ENCODE results near the gene SIL1. TPM values are rescaled to one million over a fixed set of nuclear protein-coding genes. Genes with fewer than 3 reads are reported as not detected.

Gene SIL1
- total and polyA plus RNA-seq, 2 of the 8 experiments (the other 6 are each of a cell fraction or from before 2014, with no cell fraction given): 8.3 to 12.8 TPM

- TF ChIP-seq YY1 (IDR thresholded peaks at IDR 0.05; ENCODE audit: low read depth, low read length) (no peak), JUN (IDR thresholded peaks at IDR 0.05; ENCODE audit: low read depth, low read length) (no peak)
These were observed 174.9 kb downstream of the SIL1 start (continued) for GRCh38 chr5:139023286-139023685.
